SHP77 (cell line): ENCODE results near the gene EHBP1.
A peak's percentile ranks its signal among the peaks of the same experiment; 100 is the strongest.

Experiments
- DNase-seq, 2 experiments: peaks; one replicate each; lab custom pipeline; 2025; lab: John Stamatoyannopoulos, UW

Gene EHBP1

GRCh38 chr2:62785216-62785615, 79.7 kb downstream of the EHBP1 start:
- DNase-seq: no peak

GRCh38 chr2:62785810-62786597, 80.5 kb downstream of the EHBP1 start:
- no peak for DNase-seq

GRCh38 chr2:62787386-62787785, 81.9 kb downstream of the EHBP1 start:
- peak in 1 of 2 experiments; percentile 44 for DNase-seq

GRCh38 chr2:62789518-62789917, 84.0 kb downstream of the EHBP1 start:
- no peak for DNase-seq

- DNase-seq: no peak
Measured at GRCh38 chr2:62789918-62790317, 84.4 kb downstream of the EHBP1 start.

- DNase-seq: no peak
Measured at GRCh38 chr2:62792408-62792807, 86.9 kb downstream of the EHBP1 start.

- no peak for DNase-seq
Measured at GRCh38 chr2:62793213-62793612, 87.7 kb downstream of the EHBP1 start.

- peak in 1 of 2 experiments; percentile 22 for DNase-seq
Measured at GRCh38 chr2:62794791-62795190, 89.3 kb downstream of the EHBP1 start.

GRCh38 chr2:62795341-62795740, 89.8 kb downstream of the EHBP1 start:
- DNase-seq: no peak

GRCh38 chr2:62797107-62797506, 91.6 kb downstream of the EHBP1 start:
- no peak for DNase-seq

- DNase-seq: no peak
Measured at GRCh38 chr2:62800618-62801017, 95.1 kb downstream of the EHBP1 start.

GRCh38 chr2:62801110-62801509, 95.6 kb downstream of the EHBP1 start:
- DNase-seq: no peak

GRCh38 chr2:62801814-62802523, 96.5 kb downstream of the EHBP1 start:
- no peak for DNase-seq

- no peak for DNase-seq
Measured at GRCh38 chr2:62803961-62804360, 98.4 kb downstream of the EHBP1 start.

GRCh38 chr2:62806231-62806630, 100.7 kb downstream of the EHBP1 start:
- no peak for DNase-seq

GRCh38 chr2:62808554-62808953, 103.0 kb downstream of the EHBP1 start:
- DNase-seq: no peak

GRCh38 chr2:62811086-62811485, 105.6 kb downstream of the EHBP1 start:
- no peak for DNase-seq

- DNase-seq: no peak
Measured at GRCh38 chr2:62811972-62812371, 106.5 kb downstream of the EHBP1 start.

GRCh38 chr2:62812921-62813825, 107.7 kb downstream of the EHBP1 start:
- no peak for DNase-seq

GRCh38 chr2:62814123-62814522, 108.6 kb downstream of the EHBP1 start:
- no peak for DNase-seq

- no peak for DNase-seq
Measured at GRCh38 chr2:62817348-62817747, 111.8 kb downstream of the EHBP1 start.

- no peak for DNase-seq
Measured at GRCh38 chr2:62817995-62818713, 112.6 kb downstream of the EHBP1 start.
